Activated CD8-positive, alpha-beta memory T cell treated with anti-CD3 and anti-CD28 coated beads for 1 hour (primary cell): ENCODE results near the gene BDH1.
"Not testable (repeated sequence)": the region's sequence is repeated elsewhere in the genome, so short reads cannot be mapped to it uniquely, and the experiment has no call there.

Experiments used
- DNase-seq, 2 donors: peaks; one replicate each; pipeline ENCODE4 v3.0.0-alpha.2; 2020; ENCODE audit warnings: low read depth in 1 of 2; ENCODE audit errors: extremely low read depth in 1 of 2

The BDH1 gene

GRCh38 chr3:197555281-197556261, at the start of gene BDH1:
Gene BDH1 (minus strand): TSS chr3:197555968. CDS start chr3:197546443, 9,525 bp downstream.
- DNase-seq, result peak in 1 of 2 donors; percentile 44

GRCh38 chr3:197603317-197603933, 47.7 kb upstream of the BDH1 start:
- DNase-seq, result no peak

GRCh38 chr3:197602351-197602750, 46.6 kb upstream of the BDH1 start:
- not testable (repeated sequence) for DNase-seq

- not testable (repeated sequence) for DNase-seq
These were observed 45.7 kb upstream of the BDH1 start for GRCh38 chr3:197601566-197601840.

GRCh38 chr3:197600796-197601565, 45.2 kb upstream of the BDH1 start:
- no peak for DNase-seq

GRCh38 chr3:197599089-197599765, 43.5 kb upstream of the BDH1 start:
- peak; percentile 48 to 50 for DNase-seq

- no peak for DNase-seq
These were observed 42.7 kb upstream of the BDH1 start for GRCh38 chr3:197598404-197598980.

- no peak for DNase-seq
These were observed 41.6 kb upstream of the BDH1 start for GRCh38 chr3:197597335-197597734.

- DNase-seq, result no peak
These were observed 39.9 kb upstream of the BDH1 start for GRCh38 chr3:197595470-197596185.

- DNase-seq, result no peak
These were observed 37.2 kb upstream of the BDH1 start for GRCh38 chr3:197593046-197593380.

GRCh38 chr3:197592361-197593045, 36.7 kb upstream of the BDH1 start:
- DNase-seq, result no peak

GRCh38 chr3:197591816-197592215, 36.0 kb upstream of the BDH1 start:
- no peak for DNase-seq

- DNase-seq, result no peak
These were observed 34.7 kb upstream of the BDH1 start for GRCh38 chr3:197590313-197590962.

GRCh38 chr3:197589545-197589944, 33.8 kb upstream of the BDH1 start:
- DNase-seq, result no peak

- not testable (repeated sequence) for DNase-seq
These were observed 31.0 kb upstream of the BDH1 start for GRCh38 chr3:197586768-197587167.

GRCh38 chr3:197586181-197586580, 30.4 kb upstream of the BDH1 start:
- no peak for DNase-seq

GRCh38 chr3:197584733-197585132, 29.0 kb upstream of the BDH1 start:
- DNase-seq, result no peak

- no peak for DNase-seq
These were observed 27.6 kb upstream of the BDH1 start for GRCh38 chr3:197583371-197583770.

- no peak for DNase-seq
These were observed 24.5 kb upstream of the BDH1 start for GRCh38 chr3:197580253-197580691.
